ENCODE measurements around the gene DHFR2. TPM values are rescaled to one million over a fixed set of nuclear protein-coding genes. Genes with fewer than 3 reads are reported as not detected.

The DHFR2 gene
- total and polyA plus RNA-seq, 10 of the 15 experiments (the other 5 are each of a cell fraction or from before 2014, with no cell fraction given): 1.8 to 5.6 (median 4.4) TPM

DNA sequence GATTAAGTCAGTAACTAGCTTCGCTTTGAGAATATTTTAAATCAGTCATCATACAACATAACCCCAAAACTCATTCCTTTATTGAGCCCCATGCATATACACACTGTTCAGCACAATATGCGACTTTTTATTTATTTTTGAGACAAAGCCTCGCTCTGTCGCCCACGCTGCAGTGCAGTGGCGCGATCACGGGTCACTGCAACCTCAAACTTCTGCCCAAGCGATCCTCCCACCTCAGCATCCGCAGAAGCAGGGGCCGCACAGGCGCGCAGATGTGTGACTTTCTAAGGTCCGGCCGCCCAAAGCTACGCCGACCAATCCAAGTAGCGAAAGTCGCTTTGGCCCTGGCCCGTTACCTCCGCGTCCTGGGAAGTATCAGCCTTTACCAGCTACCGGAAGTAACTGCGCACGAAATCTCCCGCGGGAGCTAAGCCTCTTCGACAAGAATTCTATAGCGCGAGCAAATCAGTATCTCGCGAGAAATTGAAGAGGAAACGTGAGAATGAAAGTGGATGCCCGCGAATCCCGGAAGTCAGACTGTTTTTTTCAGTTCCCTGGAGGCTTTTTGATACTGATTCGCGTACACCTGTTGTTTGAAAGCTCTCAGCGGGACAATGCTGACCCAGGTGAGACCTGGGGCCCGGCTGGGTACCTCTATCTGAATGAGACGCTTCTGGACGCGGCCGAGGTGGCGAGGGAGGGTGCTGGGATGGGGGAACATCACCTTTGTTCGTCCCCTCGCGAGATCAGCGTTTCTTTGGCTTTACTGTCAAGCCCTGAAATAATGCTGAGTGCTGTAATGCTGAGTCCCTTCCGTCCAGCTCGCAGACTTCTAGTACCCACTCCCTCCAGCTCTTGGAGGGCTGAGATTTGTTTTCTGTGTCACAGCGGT, at the start of gene DHFR2, which contains the start of gene NSUN3 (continued):
- TF ChIP-seq, protein P1, sequence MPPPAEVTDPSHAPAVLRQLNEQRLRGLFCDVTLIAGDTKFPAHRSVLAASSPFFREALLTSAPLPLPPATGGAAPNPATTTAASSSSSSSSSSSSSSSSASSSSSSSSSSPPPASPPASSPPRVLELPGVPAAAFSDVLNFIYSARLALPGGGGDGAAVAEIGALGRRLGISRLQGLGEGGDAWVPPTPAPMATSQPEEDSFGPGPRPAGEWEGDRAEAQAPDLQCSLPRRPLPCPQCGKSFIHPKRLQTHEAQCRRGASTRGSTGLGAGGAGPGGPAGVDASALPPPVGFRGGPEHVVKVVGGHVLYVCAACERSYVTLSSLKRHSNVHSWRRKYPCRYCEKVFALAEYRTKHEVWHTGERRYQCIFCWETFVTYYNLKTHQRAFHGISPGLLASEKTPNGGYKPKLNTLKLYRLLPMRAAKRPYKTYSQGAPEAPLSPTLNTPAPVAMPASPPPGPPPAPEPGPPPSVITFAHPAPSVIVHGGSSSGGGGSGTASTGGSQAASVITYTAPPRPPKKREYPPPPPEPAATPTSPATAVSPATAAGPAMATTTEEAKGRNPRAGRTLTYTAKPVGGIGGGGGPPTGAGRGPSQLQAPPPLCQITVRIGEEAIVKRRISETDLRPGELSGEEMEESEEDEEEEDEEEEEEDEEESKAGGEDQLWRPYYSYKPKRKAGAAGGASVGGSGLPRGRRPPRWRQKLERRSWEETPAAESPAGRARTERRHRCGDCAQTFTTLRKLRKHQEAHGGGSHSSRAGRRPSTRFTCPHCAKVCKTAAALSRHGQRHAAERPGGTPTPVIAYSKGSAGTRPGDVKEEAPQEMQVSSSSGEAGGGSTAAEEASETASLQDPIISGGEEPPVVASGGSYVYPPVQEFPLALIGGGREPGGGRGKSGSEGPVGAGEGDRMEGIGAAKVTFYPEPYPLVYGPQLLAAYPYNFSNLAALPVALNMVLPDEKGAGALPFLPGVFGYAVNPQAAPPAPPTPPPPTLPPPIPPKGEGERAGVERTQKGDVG (CRISPR knock-in tag; IDR thresholded peaks at IDR 0.05): no peak
- no peak; the same call in 1 of the 2 replicates for TF ChIP-seq MEF2A (IDR thresholded peaks at IDR 0.05; ENCODE audit: insufficient read depth, low read depth, low read length)
- peak; percentile 87 for TF ChIP-seq BRCA1 (IDR thresholded peaks at IDR 0.05; ENCODE audit: low read depth, low read length)
- TF ChIP-seq, protein P2, sequence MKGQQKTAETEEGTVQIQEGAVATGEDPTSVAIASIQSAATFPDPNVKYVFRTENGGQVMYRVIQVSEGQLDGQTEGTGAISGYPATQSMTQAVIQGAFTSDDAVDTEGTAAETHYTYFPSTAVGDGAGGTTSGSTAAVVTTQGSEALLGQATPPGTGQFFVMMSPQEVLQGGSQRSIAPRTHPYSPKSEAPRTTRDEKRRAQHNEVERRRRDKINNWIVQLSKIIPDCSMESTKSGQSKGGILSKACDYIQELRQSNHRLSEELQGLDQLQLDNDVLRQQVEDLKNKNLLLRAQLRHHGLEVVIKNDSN (IDR thresholded peaks at IDR 0.05; ENCODE audit: borderline replicate concordance, extremely low read length, insufficient read depth, low read depth, low read length): no peak
- TF ChIP-seq MEF2B (IDR thresholded peaks at IDR 0.05; ENCODE audit: partially characterized antibody, poor library complexity, severe bottlenecking): peak; percentile 86
- no peak for TF ChIP-seq POLR2AphosphoS2 (IDR thresholded peaks at IDR 0.05; ENCODE audit: low read depth, low read length)
- no peak for TF ChIP-seq ZSCAN29 (IDR thresholded peaks at IDR 0.05)
- TF ChIP-seq TAF1 (IDR thresholded peaks at IDR 0.05; ENCODE audit: borderline replicate concordance, low read depth, low read length): peak; percentile 68; the same call in 1 of the 2 replicates
- TF ChIP-seq KDM1A (IDR thresholded peaks at IDR 0.05; ENCODE audit: borderline replicate concordance): no peak
- TF ChIP-seq IRF4 (IDR thresholded peaks at IDR 0.05; ENCODE audit: low read depth, low read length): peak; percentile 17; the same call in 1 of the 2 replicates
- peak; percentile 99 for TF ChIP-seq CHD2 (IDR thresholded peaks at IDR 0.05; ENCODE audit: borderline replicate concordance, low read depth, low read length)
- no peak for TF ChIP-seq YBX1 (IDR thresholded peaks at IDR 0.05)
- peak; percentile 78 for TF ChIP-seq GABPA (IDR thresholded peaks at IDR 0.05; ENCODE audit: low read depth)
- TF ChIP-seq, protein P3, sequence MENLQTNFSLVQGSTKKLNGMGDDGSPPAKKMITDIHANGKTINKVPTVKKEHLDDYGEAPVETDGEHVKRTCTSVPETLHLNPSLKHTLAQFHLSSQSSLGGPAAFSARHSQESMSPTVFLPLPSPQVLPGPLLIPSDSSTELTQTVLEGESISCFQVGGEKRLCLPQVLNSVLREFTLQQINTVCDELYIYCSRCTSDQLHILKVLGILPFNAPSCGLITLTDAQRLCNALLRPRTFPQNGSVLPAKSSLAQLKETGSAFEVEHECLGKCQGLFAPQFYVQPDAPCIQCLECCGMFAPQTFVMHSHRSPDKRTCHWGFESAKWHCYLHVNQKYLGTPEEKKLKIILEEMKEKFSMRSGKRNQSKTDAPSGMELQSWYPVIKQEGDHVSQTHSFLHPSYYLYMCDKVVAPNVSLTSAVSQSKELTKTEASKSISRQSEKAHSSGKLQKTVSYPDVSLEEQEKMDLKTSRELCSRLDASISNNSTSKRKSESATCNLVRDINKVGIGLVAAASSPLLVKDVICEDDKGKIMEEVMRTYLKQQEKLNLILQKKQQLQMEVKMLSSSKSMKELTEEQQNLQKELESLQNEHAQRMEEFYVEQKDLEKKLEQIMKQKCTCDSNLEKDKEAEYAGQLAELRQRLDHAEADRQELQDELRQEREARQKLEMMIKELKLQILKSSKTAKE (IDR thresholded peaks at IDR 0.05; ENCODE audit: low read depth, poor library complexity, severe bottlenecking): peak; percentile 22
- peak; percentile 58; the same call in 1 of the 2 replicates for TF ChIP-seq ASH2L (IDR thresholded peaks at IDR 0.05; ENCODE audit: borderline replicate concordance, low read depth)
- no peak for TF ChIP-seq HDAC2 (IDR thresholded peaks at IDR 0.05)
- TF ChIP-seq NBN (IDR thresholded peaks at IDR 0.05): peak; percentile 81
- TF ChIP-seq, protein P4, sequence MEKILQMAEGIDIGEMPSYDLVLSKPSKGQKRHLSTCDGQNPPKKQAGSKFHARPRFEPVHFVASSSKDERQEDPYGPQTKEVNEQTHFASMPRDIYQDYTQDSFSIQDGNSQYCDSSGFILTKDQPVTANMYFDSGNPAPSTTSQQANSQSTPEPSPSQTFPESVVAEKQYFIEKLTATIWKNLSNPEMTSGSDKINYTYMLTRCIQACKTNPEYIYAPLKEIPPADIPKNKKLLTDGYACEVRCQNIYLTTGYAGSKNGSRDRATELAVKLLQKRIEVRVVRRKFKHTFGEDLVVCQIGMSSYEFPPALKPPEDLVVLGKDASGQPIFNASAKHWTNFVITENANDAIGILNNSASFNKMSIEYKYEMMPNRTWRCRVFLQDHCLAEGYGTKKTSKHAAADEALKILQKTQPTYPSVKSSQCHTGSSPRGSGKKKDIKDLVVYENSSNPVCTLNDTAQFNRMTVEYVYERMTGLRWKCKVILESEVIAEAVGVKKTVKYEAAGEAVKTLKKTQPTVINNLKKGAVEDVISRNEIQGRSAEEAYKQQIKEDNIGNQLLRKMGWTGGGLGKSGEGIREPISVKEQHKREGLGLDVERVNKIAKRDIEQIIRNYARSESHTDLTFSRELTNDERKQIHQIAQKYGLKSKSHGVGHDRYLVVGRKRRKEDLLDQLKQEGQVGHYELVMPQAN (conservative IDR thresholded peaks at IDR 0.05): peak; percentile 52; the same call in 1 of the 2 replicates
- TF ChIP-seq SREBF2 (IDR thresholded peaks at IDR 0.05; ENCODE audit: low read length): no peak
- TF ChIP-seq EZH2 (IDR thresholded peaks at IDR 0.05; ENCODE audit: borderline replicate concordance, control insufficient read depth, low read depth, low read length): no peak
- peak; percentile 90 for TF ChIP-seq CBFB (IDR thresholded peaks at IDR 0.05; ENCODE audit: low read depth)
